Uterus (tissue), 2 donors: ENCODE measurements around the gene FGF14.

Experiments used
- POLR2A ChIP-seq, 2 donors: fragments of 450-650 bp; IDR thresholded peaks; one replicate each; pipeline ENCODE4 v1.6.1; 2016; ENCODE audit warnings: antibody characterized with exemption in 2 of 2, mild to moderate bottlenecking in 1 of 2, moderate library complexity in 1 of 2
- TF ChIP-seq, protein P1 (sequence below), 4 experiments: fragments of 200-600 bp in 2 of 4; fragments of 450-650 bp in 2 of 4; sonication (generic) in 2 of 4; IDR thresholded peaks; one replicate each; pipeline ENCODE4 v1.5.1; 2016 to 2019; ENCODE audit warnings: antibody characterized with exemption in 4 of 4, mild to moderate bottlenecking in 2 of 4, moderate library complexity in 1 of 4

DNA sequence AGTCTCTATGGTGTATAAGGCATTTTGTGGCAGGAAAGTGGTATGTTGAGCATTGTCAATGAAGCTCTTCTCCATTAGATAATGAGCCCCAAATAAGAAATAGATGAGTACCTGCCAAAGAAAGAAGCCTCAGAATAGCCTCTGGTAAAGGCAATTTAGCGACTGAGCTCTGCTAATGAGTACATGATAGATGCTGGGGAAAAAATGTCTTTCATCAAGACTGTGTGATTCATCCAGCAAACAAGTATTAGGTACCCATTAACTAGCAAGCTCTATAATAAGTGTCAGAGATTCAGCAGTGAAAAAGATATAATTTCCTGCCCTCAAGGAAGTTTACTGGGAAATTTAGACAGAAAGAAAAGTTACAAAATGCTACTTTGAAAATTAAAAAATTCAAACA is 654.8 kb downstream of the FGF14 start:
- TF ChIP-seq POLR2A (IDR thresholded peaks at IDR 0.05), result no peak
- TF ChIP-seq, protein P1, sequence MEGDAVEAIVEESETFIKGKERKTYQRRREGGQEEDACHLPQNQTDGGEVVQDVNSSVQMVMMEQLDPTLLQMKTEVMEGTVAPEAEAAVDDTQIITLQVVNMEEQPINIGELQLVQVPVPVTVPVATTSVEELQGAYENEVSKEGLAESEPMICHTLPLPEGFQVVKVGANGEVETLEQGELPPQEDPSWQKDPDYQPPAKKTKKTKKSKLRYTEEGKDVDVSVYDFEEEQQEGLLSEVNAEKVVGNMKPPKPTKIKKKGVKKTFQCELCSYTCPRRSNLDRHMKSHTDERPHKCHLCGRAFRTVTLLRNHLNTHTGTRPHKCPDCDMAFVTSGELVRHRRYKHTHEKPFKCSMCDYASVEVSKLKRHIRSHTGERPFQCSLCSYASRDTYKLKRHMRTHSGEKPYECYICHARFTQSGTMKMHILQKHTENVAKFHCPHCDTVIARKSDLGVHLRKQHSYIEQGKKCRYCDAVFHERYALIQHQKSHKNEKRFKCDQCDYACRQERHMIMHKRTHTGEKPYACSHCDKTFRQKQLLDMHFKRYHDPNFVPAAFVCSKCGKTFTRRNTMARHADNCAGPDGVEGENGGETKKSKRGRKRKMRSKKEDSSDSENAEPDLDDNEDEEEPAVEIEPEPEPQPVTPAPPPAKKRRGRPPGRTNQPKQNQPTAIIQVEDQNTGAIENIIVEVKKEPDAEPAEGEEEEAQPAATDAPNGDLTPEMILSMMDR (IDR thresholded peaks at IDR 0.05), result no peak
